Suprapubic skin (tissue), 4 donors: ENCODE measurements around the gene TRAF7. TPM values are rescaled to one million over a fixed set of nuclear protein-coding genes. Genes with fewer than 3 reads are reported as not detected.

Experiments
- DNase-seq, 2 donors: peaks; one replicate each; pipeline ENCODE4 v3.0.0-alpha.2; 2019; ENCODE audit warnings: low spot score in 2 of 2
- H3K27ac ChIP-seq: fragments of 200-600 bp; sonication (generic); one replicate; pipeline ENCODE4 v1.5.1; 2019
- H3K27me3 ChIP-seq: fragments of 200-600 bp; sonication (generic); one replicate; pipeline ENCODE4 v1.5.1; 2019
- H3K36me3 ChIP-seq: fragments of 200-600 bp; sonication (generic); one replicate; pipeline ENCODE4 v1.5.1; 2019
- H3K4me1 ChIP-seq: fragments of 200-600 bp; sonication (generic); one replicate; pipeline ENCODE4 v1.5.1; 2019
- H3K4me3 ChIP-seq: fragments of 200-600 bp; sonication (generic); one replicate; pipeline ENCODE4 v1.5.1; 2019; ENCODE audit warnings: mild to moderate bottlenecking
- H3K9me3 ChIP-seq: fragments of 200-600 bp; sonication (generic); one replicate; pipeline ENCODE4 v1.5.1; 2019
- CTCF ChIP-seq, 2 donors: fragments of 200-600 bp in 1 of 2; fragments of 450-650 bp in 1 of 2; sonication (generic) in 1 of 2; IDR thresholded peaks; one replicate each; pipeline ENCODE4 v1.5.1; 2016 to 2019; ENCODE audit warnings: antibody characterized with exemption in 2 of 2, mild to moderate bottlenecking in 1 of 2, moderate library complexity in 1 of 2
- EP300 ChIP-seq: sonication (generic); formaldehyde crosslinking; IDR thresholded peaks from one replicate; pipeline ENCODE4 v1.6.1; 2017; ENCODE audit warnings: antibody characterized with exemption
- POLR2A ChIP-seq, 2 donors: fragments of 450-650 bp; IDR thresholded peaks; one replicate each; pipeline ENCODE4 v1.6.1; 2017; ENCODE audit warnings: antibody characterized with exemption in 2 of 2, mild to moderate bottlenecking in 2 of 2, moderate library complexity in 2 of 2
- POLR2AphosphoS5 ChIP-seq, 3 donors: sonication (generic); formaldehyde crosslinking; IDR thresholded peaks; one replicate each; pipeline ENCODE4 v1.6.1; 2017; ENCODE audit warnings: antibody characterized with exemption in 3 of 3
- WGBS: methylation state at CpG from one replicate; pipeline ENCODE4 v1.1.5; 2018; 5-methylcytosine and 5-hydroxymethylcytosine counted together
- total RNA-seq, 4 donors: library from RNA; depleted of rRNA; stranded (reverse); fragments of >200 nt; gene quantifications; one replicate each; pipeline ENCODE4 v1.1.0, GENCODE V29; 2016

TRAF7 gene
- total RNA-seq, 4 donors from 2014 or later: 53.4 to 74.7 (median 66.5) TPM

GRCh38 chr16:2147378-2147777, 8.2 kb upstream of the TRAF7 start:
- no peak overlapping the region for H3K4me3 ChIP-seq
- H3K27ac ChIP-seq: peak overlapping the region; percentile 27
- 80% methylated on average over 4 of the region's 6 CpGs for WGBS
- peaks cover 48% of the 10 kb centered on the region for H3K4me1 ChIP-seq
- no peak for DNase-seq
- no peaks in the 10 kb centered on the region for H3K36me3 ChIP-seq
- H3K9me3 ChIP-seq: no peaks in the 10 kb centered on the region
- no peak for TF ChIP-seq POLR2A (IDR thresholded peaks at IDR 0.05)
- TF ChIP-seq POLR2AphosphoS5 (IDR thresholded peaks at IDR 0.05): no peak
- no peak for TF ChIP-seq CTCF (IDR thresholded peaks at IDR 0.05)
- TF ChIP-seq EP300: no peak
- H3K27me3 ChIP-seq: no peaks in the 10 kb centered on the region

GRCh38 chr16:2147981-2148671, 7.5 kb upstream of the TRAF7 start, which contains the start of gene RAB26:
Gene RAB26, plus strand, starts transcription at chr16:2148625. Its CDS starts 159 bp downstream, at chr16:2148784.
- H3K9me3 ChIP-seq: no peaks in the 10 kb centered on the region
- no peaks in the 10 kb centered on the region for H3K27me3 ChIP-seq
- H3K36me3 ChIP-seq: no peaks in the 10 kb centered on the region
- whole genome bisulfite sequencing: 0% methylated on average over 2 of the region's 55 CpGs
- DNase-seq: peak; percentile 88 to 91
- peaks cover 55% of the 10 kb centered on the region for H3K4me1 ChIP-seq
- TF ChIP-seq POLR2A (IDR thresholded peaks at IDR 0.05) (no peak), EP300 (no peak), POLR2AphosphoS5 (IDR thresholded peaks at IDR 0.05) (no peak), CTCF (IDR thresholded peaks at IDR 0.05) (no peak)
- H3K4me3 ChIP-seq: peak within 1 kb of the TSS; percentile 52
- H3K27ac ChIP-seq: peak within 1 kb of the TSS; percentile 27

GRCh38 chr16:2148714-2149629, 6.6 kb upstream of the TRAF7 start:
- no peaks in the 10 kb centered on the region for H3K27me3 ChIP-seq
- TF ChIP-seq POLR2AphosphoS5 (IDR thresholded peaks at IDR 0.05): no peak
- TF ChIP-seq POLR2A (IDR thresholded peaks at IDR 0.05): no peak
- TF ChIP-seq EP300: no peak
- no peak for TF ChIP-seq CTCF (IDR thresholded peaks at IDR 0.05)
- no peak overlapping the region for H3K27ac ChIP-seq
- 3% methylated on average over 17 of the region's 62 CpGs for WGBS
- DNase-seq: peak in 1 of 2 donors; percentile 79
- no peaks in the 10 kb centered on the region for H3K9me3 ChIP-seq
- no peaks in the 10 kb centered on the region for H3K36me3 ChIP-seq
- H3K4me3 ChIP-seq: peak overlapping the region; percentile 52
- H3K4me1 ChIP-seq: peaks cover 64% of the 10 kb centered on the region

GRCh38 chr16:2149630-2150417, 5.8 kb upstream of the TRAF7 start:
- peaks cover 72% of the 10 kb centered on the region for H3K4me1 ChIP-seq
- TF ChIP-seq EP300 (no peak), POLR2AphosphoS5 (IDR thresholded peaks at IDR 0.05) (no peak), POLR2A (IDR thresholded peaks at IDR 0.05) (no peak), CTCF (IDR thresholded peaks at IDR 0.05) (no peak)
- H3K4me3 ChIP-seq: peak overlapping the region; percentile 52
- 67% methylated on average over 7 of the region's 24 CpGs for WGBS
- no peak overlapping the region for H3K27ac ChIP-seq
- no peaks in the 10 kb centered on the region for H3K9me3 ChIP-seq
- H3K27me3 ChIP-seq: no peaks in the 10 kb centered on the region
- H3K36me3 ChIP-seq: no peaks in the 10 kb centered on the region
- peak; percentile 68 to 79 for DNase-seq
